Natural killer cell (primary cell): ENCODE data around the gene ADGRD1. TPM values are rescaled to one million over a fixed set of nuclear protein-coding genes. Genes with fewer than 3 reads are reported as not detected.

Experiments used
- ATAC-seq, 3 donors: fragments of 150-1000 bp in 2 of 3; fragments of 200-7000 bp in 1 of 3; cut with Tn5 transposase; 1 replicate in 1 of 3; 2 replicates in 2 of 3; pipeline ENCODE4 v1.10.0; 2021; ENCODE audit warnings: mild to moderate bottlenecking in 2 of 3, moderate library complexity in 2 of 3
- DNase-seq, 2 donors: peaks; one replicate each; pipeline versions ENCODE4 v3.0.0 to v3.0.0-alpha.2; 2013 to 2021; ENCODE audit warnings: mixed read lengths in 1 of 2
- H3K27ac ChIP-seq: one replicate; pipeline ENCODE4 v1.5.1; 2013; ENCODE audit warnings: mild to moderate bottlenecking, low read length
- H3K27me3 ChIP-seq: one replicate; pipeline ENCODE4 v1.6.1; 2013; ENCODE audit warnings: low read length; ENCODE audit not compliant: control insufficient read depth, insufficient read depth
- H3K36me3 ChIP-seq: one replicate; pipeline ENCODE4 v1.6.1; 2013; ENCODE audit warnings: low read length; ENCODE audit not compliant: control insufficient read depth, insufficient read depth
- H3K4me1 ChIP-seq: one replicate; pipeline ENCODE4 v1.6.1; 2013; ENCODE audit warnings: low read length; ENCODE audit not compliant: control insufficient read depth, insufficient read depth
- H3K4me3 ChIP-seq: one replicate; pipeline ENCODE4 v1.5.1; 2013; ENCODE audit warnings: low read length
- H3K9me3 ChIP-seq: one replicate; pipeline ENCODE4 v1.6.1; 2013; ENCODE audit warnings: low read length; ENCODE audit not compliant: control insufficient read depth, insufficient read depth
- H3K27ac Mint-ChIP-seq, 2 donors: one replicate each; pipeline ENCODE4 v1.8.0; 2022; ENCODE audit warnings: mild to moderate bottlenecking in 2 of 2, mixed read lengths in 2 of 2, moderate library complexity in 1 of 2
- H3K27me3 Mint-ChIP-seq, 2 donors: one replicate each; pipeline ENCODE4 v1.8.0; 2022; ENCODE audit warnings: low read depth in 2 of 2, mixed read lengths in 2 of 2
- H3K36me3 Mint-ChIP-seq: one replicate; pipeline ENCODE4 v1.8.0; 2022; ENCODE audit warnings: mixed read lengths
- H3K4me1 Mint-ChIP-seq, 2 donors: one replicate each; pipeline ENCODE4 v1.8.0; 2022; ENCODE audit warnings: mixed read lengths in 2 of 2
- H3K4me3 Mint-ChIP-seq: one replicate; pipeline ENCODE4 v1.8.0; 2022; ENCODE audit warnings: mild to moderate bottlenecking, moderate library complexity, mixed read lengths
- H3K9me3 Mint-ChIP-seq, 2 donors: one replicate each; pipeline ENCODE4 v1.8.0; 2022; ENCODE audit warnings: mixed read lengths in 2 of 2
- WGBS: methylation state at CpG from one replicate; pipeline ENCODE4 v1.1.7; 2013; ENCODE audit warnings: missing lambda C conversion rate; ENCODE audit not compliant: insufficient coverage; 5-methylcytosine and 5-hydroxymethylcytosine counted together
- intact Hi-C: fragments of 100-400 bp; cut with micrococcal nuclease; formaldehyde crosslinking; loops from one replicate; pipeline ENCODE4 v1.14.2; 2022
- total RNA-seq, 4 donors: library from RNA; stranded (reverse); fragments of 120-200 nt in 1 of 4; gene quantifications; one replicate each; pipeline versions ENCODE4 v1.2.3 to v1.2.4, GENCODE V29; 2013 to 2022
- TF ChIP-seq, protein P1 (sequence below): fragments of 200-600 bp; IDR thresholded peaks from one replicate; pipeline ENCODE4 v1.8.0; 2022; ENCODE audit warnings: antibody characterized with exemption

ADGRD1 gene
- total RNA-seq, 3 donors from 2014 or later (not counting 1 experiment from before 2014, with no cell fraction given) = 0.50 to 3.9 (median 1.4) TPM

DNA sequence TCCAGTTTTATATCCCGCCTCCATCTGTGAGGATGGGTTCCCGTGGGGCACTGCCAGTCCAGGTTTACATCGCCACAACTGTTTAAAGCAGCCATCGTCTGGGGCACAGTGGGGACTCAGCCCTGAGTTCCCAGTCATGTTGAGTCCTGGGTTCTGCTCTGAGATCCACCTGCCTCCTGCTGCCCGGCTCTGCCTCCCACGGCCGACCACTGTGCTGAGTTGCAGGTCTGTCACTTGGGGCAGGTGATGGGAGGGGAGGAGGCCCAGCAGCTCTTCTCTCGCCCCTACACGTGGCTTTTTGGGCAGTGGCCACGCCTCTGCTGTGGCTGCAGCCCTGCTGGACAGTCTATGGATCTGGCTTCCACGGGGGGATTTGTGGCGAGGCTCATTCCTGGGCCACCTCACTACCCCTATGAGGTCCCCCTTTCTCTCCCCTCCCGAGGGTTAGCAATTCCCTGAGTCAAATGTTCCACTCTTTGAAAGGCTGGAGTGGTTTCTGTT, 143.0 kb downstream of the ADGRD1 start:
- no peak for DNase-seq
- intact Hi-C loops = no loop called here
- no peak overlapping the region for H3K27ac Mint-ChIP-seq

DNA sequence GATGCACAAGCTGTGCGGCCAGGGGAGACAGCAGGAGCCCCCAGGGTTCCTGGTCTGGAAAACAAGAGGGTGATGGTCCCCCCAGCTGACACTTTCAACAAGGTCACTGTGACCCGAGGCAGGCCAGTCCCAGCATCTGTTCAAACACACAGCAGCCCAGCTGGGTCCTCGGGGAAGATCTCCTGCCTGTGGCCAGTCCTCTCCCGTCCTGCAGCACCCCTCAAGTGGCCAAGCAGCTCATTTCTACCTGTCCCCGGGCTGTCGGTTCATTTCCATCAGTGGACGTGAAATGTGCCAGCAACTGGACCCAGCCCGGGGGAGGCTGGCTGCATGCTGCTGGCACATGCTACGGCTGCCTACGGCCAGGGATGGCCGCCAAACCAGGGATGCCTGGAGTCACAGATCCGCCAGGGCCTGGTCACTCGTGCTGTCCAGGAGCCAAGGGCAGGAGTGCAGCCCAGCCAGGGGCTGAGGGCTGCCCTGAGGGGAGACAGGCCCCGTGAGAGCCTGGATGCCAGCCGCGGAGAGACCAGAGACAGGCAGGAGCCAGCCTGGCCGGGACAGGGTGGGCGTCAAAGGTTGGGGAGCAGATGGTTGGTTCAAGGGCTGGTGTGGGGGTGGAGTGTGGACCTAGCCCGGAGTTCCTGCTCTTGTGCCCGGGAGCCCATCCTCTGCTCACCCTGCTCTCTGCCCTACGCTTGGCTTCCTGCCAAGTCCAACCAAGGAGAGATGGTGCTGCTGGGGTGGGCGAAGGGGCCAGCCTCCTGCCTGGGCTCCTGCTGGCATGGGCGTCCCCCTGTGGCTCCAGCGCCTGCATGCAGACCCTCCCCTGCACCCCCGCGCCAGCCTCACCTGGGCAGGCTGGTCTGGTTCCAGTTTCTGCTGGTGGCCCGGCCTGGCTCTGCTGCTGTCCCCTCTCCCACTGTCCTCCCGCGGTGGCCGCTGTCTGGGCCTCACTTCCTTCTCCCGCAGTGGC, 143.8 kb downstream of the ADGRD1 start:
- Mint-ChIP-seq H3K9me3 (no peaks in the 10 kb centered on the region), H3K27ac (no peak overlapping the region), H3K36me3 (no peaks in the 10 kb centered on the region), H3K4me1 (peaks cover 4 to 6% of the 10 kb centered on the region in 2 donors), H3K27me3 (no peaks in the 10 kb centered on the region), H3K4me3 (no peak overlapping the region)
- Histone ChIP-seq H3K27me3 (no peaks in the 10 kb centered on the region), H3K27ac (no peak overlapping the region), H3K36me3 (no peaks in the 10 kb centered on the region), H3K9me3 (no peaks in the 10 kb centered on the region), H3K4me1 (peaks cover 22% of the 10 kb centered on the region), H3K4me3 (no peak overlapping the region)
- intact Hi-C loops = no loop called here
- 81% methylated on average over 31 of the region's 31 CpGs for WGBS
- ATAC-seq (no peak), DNase-seq (no peak)
- TF ChIP-seq, protein P1, sequence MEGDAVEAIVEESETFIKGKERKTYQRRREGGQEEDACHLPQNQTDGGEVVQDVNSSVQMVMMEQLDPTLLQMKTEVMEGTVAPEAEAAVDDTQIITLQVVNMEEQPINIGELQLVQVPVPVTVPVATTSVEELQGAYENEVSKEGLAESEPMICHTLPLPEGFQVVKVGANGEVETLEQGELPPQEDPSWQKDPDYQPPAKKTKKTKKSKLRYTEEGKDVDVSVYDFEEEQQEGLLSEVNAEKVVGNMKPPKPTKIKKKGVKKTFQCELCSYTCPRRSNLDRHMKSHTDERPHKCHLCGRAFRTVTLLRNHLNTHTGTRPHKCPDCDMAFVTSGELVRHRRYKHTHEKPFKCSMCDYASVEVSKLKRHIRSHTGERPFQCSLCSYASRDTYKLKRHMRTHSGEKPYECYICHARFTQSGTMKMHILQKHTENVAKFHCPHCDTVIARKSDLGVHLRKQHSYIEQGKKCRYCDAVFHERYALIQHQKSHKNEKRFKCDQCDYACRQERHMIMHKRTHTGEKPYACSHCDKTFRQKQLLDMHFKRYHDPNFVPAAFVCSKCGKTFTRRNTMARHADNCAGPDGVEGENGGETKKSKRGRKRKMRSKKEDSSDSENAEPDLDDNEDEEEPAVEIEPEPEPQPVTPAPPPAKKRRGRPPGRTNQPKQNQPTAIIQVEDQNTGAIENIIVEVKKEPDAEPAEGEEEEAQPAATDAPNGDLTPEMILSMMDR = no peak

More for the DNA sequence above, 143.0 kb downstream of the ADGRD1 start:
- H3K36me3 ChIP-seq = no peaks in the 10 kb centered on the region
- no peak overlapping the region for H3K4me3 ChIP-seq
- no peak overlapping the region for H3K27ac ChIP-seq
- TF ChIP-seq, protein P1 = no peak
- H3K4me1 ChIP-seq = peaks cover 21% of the 10 kb centered on the region
- Mint-ChIP-seq H3K36me3 (no peaks in the 10 kb centered on the region), H3K27me3 (peaks cover 0 to under 1% of the 10 kb centered on the region in 2 donors), H3K9me3 (no peaks in the 10 kb centered on the region), H3K4me1 (peaks cover 4 to 6% of the 10 kb centered on the region in 2 donors), H3K4me3 (no peak overlapping the region)
- no peak for ATAC-seq
- H3K27me3 ChIP-seq = no peaks in the 10 kb centered on the region
- 82% methylated on average over 13 of the region's 13 CpGs for WGBS
- H3K9me3 ChIP-seq = no peaks in the 10 kb centered on the region

DNA sequence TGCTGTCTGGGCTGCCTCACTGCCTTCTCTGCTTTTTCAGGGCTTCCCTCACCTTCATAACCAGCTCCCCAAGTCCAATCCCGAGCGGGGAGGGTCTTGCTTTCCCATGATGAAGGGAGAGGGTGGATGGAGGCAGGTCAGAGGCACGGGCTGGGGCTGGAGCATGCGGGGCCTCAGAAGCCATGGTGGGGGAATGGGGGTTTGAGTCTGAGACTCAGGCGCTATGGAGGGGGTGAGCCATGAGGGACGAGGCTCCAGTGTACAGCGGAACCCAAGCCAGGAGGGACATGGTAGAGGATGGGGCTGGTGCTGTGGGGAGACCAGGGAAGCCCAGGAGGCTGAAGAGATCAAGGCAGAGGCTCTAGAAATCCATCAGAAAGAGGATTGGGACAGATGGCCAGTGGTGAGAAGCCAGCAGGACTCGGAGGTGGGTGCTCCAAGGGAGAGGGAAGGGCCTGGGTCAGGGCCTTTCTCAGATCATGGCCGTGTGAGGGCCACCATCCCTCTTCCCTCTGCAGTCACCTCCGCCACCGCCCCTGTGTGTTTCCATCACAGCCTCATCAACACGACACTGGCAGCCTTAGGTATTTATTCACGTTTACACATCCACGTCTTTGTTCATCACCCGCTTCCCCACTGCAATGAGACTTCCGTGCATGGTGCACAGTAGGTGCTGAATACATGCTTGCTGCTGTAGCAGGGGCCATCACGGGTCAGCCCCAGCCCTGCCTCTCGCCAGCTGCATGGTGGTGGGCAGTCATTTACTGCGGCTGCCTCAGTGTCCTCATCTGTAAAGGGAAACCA, 144.7 kb downstream of the ADGRD1 start:
- no peak overlapping the region for H3K27ac Mint-ChIP-seq
- no peaks in the 10 kb centered on the region for H3K9me3 ChIP-seq
- no peaks in the 10 kb centered on the region for H3K9me3 Mint-ChIP-seq
- intact Hi-C loops = no loop called here
- WGBS = 91% methylated on average over 19 of the region's 19 CpGs
- H3K4me3 Mint-ChIP-seq = no peak overlapping the region
- peaks cover 0 to under 1% of the 10 kb centered on the region in 2 donors for H3K4me1 Mint-ChIP-seq
- no peak overlapping the region for H3K27ac ChIP-seq
- H3K27me3 Mint-ChIP-seq = no peaks in the 10 kb centered on the region
- peaks cover 23% of the 10 kb centered on the region for H3K4me1 ChIP-seq
- DNase-seq = no peak
- ATAC-seq = no peak
- no peaks in the 10 kb centered on the region for H3K36me3 ChIP-seq
- H3K4me3 ChIP-seq = no peak overlapping the region
- TF ChIP-seq, protein P1 = no peak
- H3K36me3 Mint-ChIP-seq = no peaks in the 10 kb centered on the region
- no peaks in the 10 kb centered on the region for H3K27me3 ChIP-seq
